HFFc6 (cell line): ENCODE results near the gene TTC17. TPM values are rescaled to one million over a fixed set of nuclear protein-coding genes. Genes with fewer than 3 reads are reported as not detected.

ENCODE experiments used
- DNase-seq: peaks from one replicate; pipeline ENCODE4 v3.0.0-alpha.2; 2018
- H3K27ac Mint-ChIP-seq: 2 replicates; pipeline ENCODE4 v1.8.0; 2020; ENCODE audit warnings: mild to moderate bottlenecking, mixed read lengths
- H3K27me3 Mint-ChIP-seq: 2 replicates; pipeline ENCODE4 v1.8.0; 2021; ENCODE audit warnings: mild to moderate bottlenecking, moderate library complexity, mixed read lengths; ENCODE audit not compliant: insufficient read depth
- H3K36me3 Mint-ChIP-seq: 2 replicates; pipeline ENCODE4 v1.8.0; 2021; ENCODE audit warnings: low read depth, mixed read lengths
- H3K4me1 Mint-ChIP-seq: 2 replicates; pipeline ENCODE4 v1.8.0; 2020; ENCODE audit warnings: low read depth, mixed read lengths
- H3K4me3 Mint-ChIP-seq: 2 replicates; pipeline ENCODE4 v1.8.0; 2020; ENCODE audit warnings: mild to moderate bottlenecking, moderate library complexity, mixed read lengths
- H3K9me3 Mint-ChIP-seq: 2 replicates; pipeline ENCODE4 v1.8.0; 2020; ENCODE audit warnings: mild to moderate bottlenecking, mixed read lengths
- total RNA-seq, 6 experiments: library from RNA; stranded (reverse); fragmentation: NEBNext Ultra II Directional; extraction: Animal tissue kit (Norgen Biotek cat#: 25700); gene quantifications; 2 replicates in 1 of 6; 3 replicates in 5 of 6; pipeline ENCODE4 v1.2.3, GENCODE V29; 2021
- TF ChIP-seq, protein P1 (sequence below): fragments of 200-600 bp; sonication (generic); IDR thresholded peaks from 2 replicates; pipeline ENCODE4 v1.5.0; 2021; ENCODE audit warnings: antibody characterized with exemption, mild to moderate bottlenecking

The TTC17 gene
- total RNA-seq, 6 experiments from 2014 or later = 30.1 to 44.5 (median 38.6) TPM

DNA sequence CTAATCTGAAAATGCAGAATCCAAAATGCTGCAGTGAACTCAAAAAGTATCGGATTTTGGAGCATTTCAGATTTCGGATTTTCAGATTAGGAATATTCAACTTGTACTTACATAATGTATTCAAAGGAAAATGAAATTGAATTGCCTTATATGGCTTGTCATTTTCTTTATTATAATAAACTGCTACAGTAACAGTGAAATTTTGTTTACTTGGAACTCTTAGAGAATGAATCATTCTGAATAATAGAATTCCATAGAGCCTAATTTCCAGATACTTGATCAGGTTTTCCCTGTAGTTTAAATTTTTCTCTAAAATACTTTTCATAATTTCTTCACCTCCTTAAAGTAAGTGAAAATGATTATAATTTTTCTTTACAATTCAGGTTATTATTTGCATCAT, 17.3 kb downstream of the TTC17 start:
- no peaks in the 10 kb centered on the region for H3K9me3 Mint-ChIP-seq
- peaks cover 4% of the 10 kb centered on the region; the same call in 1 of the 2 replicates for H3K36me3 Mint-ChIP-seq
- peak overlapping the region; percentile 49 for H3K4me3 Mint-ChIP-seq
- TF ChIP-seq, protein P1, sequence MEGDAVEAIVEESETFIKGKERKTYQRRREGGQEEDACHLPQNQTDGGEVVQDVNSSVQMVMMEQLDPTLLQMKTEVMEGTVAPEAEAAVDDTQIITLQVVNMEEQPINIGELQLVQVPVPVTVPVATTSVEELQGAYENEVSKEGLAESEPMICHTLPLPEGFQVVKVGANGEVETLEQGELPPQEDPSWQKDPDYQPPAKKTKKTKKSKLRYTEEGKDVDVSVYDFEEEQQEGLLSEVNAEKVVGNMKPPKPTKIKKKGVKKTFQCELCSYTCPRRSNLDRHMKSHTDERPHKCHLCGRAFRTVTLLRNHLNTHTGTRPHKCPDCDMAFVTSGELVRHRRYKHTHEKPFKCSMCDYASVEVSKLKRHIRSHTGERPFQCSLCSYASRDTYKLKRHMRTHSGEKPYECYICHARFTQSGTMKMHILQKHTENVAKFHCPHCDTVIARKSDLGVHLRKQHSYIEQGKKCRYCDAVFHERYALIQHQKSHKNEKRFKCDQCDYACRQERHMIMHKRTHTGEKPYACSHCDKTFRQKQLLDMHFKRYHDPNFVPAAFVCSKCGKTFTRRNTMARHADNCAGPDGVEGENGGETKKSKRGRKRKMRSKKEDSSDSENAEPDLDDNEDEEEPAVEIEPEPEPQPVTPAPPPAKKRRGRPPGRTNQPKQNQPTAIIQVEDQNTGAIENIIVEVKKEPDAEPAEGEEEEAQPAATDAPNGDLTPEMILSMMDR = no peak
- DNase-seq = no peak
- H3K27me3 Mint-ChIP-seq = no peaks in the 10 kb centered on the region
- H3K4me1 Mint-ChIP-seq = peaks cover 38% of the 10 kb centered on the region
- peak overlapping the region; percentile 75 for H3K27ac Mint-ChIP-seq

DNA sequence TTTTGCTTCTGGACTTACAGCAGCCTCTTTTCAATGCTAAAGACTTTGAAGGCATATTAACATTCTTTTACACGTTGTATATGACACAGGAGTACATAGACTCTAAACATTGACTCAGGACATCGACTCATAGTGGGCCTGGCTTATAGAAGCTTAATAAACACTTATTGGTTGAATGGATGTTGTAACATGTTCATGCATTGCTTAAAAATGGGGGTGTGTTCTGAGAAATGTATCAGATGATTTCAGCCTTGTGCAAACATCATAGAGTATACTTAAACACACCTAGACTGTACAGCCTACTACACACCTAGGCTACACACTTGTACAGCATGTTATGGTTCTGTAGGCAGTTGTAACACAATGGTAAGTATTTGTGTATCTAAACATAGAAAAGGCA, 17.9 kb downstream of the TTC17 start:
- Mint-ChIP-seq H3K9me3 (no peaks in the 10 kb centered on the region), H3K27ac (peak overlapping the region; percentile 75), H3K4me1 (peaks cover 38% of the 10 kb centered on the region), H3K4me3 (peak overlapping the region; percentile 49), H3K36me3 (peaks cover 6% of the 10 kb centered on the region; the same call in 1 of the 2 replicates), H3K27me3 (no peaks in the 10 kb centered on the region; the same call in 1 of the 2 replicates)
- TF ChIP-seq, protein P1 = no peak
- peak; percentile 80 for DNase-seq

DNA sequence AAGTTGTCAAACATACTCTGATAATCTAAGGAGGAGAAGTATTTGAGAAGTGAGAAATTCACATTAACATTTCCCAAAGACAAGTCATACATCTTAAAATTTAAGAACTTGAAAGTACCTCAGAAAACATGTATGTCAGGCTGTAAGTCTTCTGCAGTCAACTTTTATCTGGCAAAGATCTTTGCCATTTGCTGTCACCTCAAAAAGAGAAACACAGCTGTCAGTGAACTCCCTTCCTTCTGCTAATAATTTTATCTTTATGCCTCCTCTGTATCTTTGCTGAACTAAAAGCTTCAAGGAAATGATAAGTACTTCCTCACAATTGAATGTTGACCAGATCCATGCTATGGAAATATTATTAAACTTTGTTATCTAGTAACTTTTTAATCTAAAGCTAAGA, 18.7 kb downstream of the TTC17 start:
- peaks cover 38% of the 10 kb centered on the region for H3K4me1 Mint-ChIP-seq
- H3K9me3 Mint-ChIP-seq = no peaks in the 10 kb centered on the region
- peaks cover 10% of the 10 kb centered on the region; the same call in 1 of the 2 replicates for H3K36me3 Mint-ChIP-seq
- peak overlapping the region; percentile 31; the same call in 1 of the 2 replicates for H3K27ac Mint-ChIP-seq
- no peaks in the 10 kb centered on the region; the same call in 1 of the 2 replicates for H3K27me3 Mint-ChIP-seq
- TF ChIP-seq, protein P1 = no peak
- H3K4me3 Mint-ChIP-seq = no peak overlapping the region
- no peak for DNase-seq

DNA sequence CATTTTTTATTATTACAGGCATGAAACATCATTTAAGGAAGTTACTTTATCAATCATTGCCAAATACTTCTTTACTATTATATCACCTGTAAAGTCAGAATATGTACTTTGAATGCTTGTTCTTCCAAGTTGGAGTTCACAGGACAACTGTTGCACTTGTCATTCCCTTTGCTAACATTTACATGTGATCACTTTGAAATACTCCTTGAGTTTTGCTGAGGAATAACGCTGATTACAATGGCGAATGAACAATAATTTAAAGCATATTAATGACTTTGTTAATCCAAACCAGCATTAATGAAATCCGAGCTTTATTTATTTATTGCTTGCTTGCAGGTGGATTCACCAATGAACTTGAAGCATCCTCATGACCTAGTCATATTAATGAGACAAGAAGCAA, 20.2 kb downstream of the TTC17 start:
- DNase-seq = no peak
- Mint-ChIP-seq H3K9me3 (no peaks in the 10 kb centered on the region), H3K4me3 (no peak overlapping the region), H3K36me3 (peaks cover 10% of the 10 kb centered on the region; the same call in 1 of the 2 replicates), H3K27ac (no peak overlapping the region), H3K4me1 (peaks cover 35% of the 10 kb centered on the region), H3K27me3 (no peaks in the 10 kb centered on the region; the same call in 1 of the 2 replicates)
- TF ChIP-seq, protein P1 = no peak

DNA sequence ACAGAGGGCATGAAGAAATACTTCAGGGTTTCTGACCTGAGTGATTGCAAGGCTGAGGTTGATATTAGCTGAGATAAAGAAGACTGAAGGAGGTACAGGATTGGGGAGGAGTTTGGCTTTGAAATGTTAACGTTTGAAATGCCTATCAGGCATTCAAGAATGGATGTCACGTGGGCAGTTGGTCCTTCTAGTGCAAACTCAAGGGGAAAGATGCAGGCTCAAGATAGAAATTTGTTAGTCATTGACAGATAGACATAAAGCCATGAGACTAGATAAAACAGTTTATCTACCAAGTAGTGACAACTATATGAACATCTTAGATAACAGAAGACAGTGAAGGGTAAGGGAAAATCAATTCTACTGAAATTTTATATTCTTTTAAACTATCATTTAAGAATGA, 23.1 kb downstream of the TTC17 start:
- no peaks in the 10 kb centered on the region for H3K9me3 Mint-ChIP-seq
- DNase-seq = no peak
- peaks cover 11% of the 10 kb centered on the region; the same call in 1 of the 2 replicates for H3K36me3 Mint-ChIP-seq
- H3K27ac Mint-ChIP-seq = no peak overlapping the region
- H3K4me3 Mint-ChIP-seq = no peak overlapping the region
- peaks cover 8% of the 10 kb centered on the region for H3K4me1 Mint-ChIP-seq
- TF ChIP-seq, protein P1 = no peak
- H3K27me3 Mint-ChIP-seq = no peaks in the 10 kb centered on the region; the same call in 1 of the 2 replicates
